Omental fat pad (tissue), 4 donors: ENCODE results near the gene EPHB2. TPM values are rescaled to one million over a fixed set of nuclear protein-coding genes. Genes with fewer than 3 reads are reported as not detected.

Experiments
- ATAC-seq: fragments of 150-250 bp; one replicate; pipeline ENCODE4 v1.9.1; 2016; ENCODE audit warnings: mild to moderate bottlenecking, moderate library complexity; ENCODE audit not compliant: low FRiP score
- DNase-seq: peaks from one replicate; pipeline ENCODE4 v3.0.0-alpha.2; 2019; ENCODE audit warnings: low spot score
- CTCF ChIP-seq, 3 donors: fragments of 450-650 bp; IDR thresholded peaks; one replicate each; pipeline ENCODE4 v1.5.1; 2016 to 2017; ENCODE audit warnings: antibody characterized with exemption in 3 of 3, mild to moderate bottlenecking in 3 of 3, moderate library complexity in 2 of 3
- total RNA-seq, 4 donors: library from RNA; depleted of rRNA; stranded (reverse); fragments of >200 nt; gene quantifications; one replicate each; pipeline ENCODE4 v1.1.0, GENCODE V29; 2016

Gene EPHB2
- total RNA-seq, 4 donors from 2014 or later, result 3.5 to 5.5 (median 4.7) TPM

DNA sequence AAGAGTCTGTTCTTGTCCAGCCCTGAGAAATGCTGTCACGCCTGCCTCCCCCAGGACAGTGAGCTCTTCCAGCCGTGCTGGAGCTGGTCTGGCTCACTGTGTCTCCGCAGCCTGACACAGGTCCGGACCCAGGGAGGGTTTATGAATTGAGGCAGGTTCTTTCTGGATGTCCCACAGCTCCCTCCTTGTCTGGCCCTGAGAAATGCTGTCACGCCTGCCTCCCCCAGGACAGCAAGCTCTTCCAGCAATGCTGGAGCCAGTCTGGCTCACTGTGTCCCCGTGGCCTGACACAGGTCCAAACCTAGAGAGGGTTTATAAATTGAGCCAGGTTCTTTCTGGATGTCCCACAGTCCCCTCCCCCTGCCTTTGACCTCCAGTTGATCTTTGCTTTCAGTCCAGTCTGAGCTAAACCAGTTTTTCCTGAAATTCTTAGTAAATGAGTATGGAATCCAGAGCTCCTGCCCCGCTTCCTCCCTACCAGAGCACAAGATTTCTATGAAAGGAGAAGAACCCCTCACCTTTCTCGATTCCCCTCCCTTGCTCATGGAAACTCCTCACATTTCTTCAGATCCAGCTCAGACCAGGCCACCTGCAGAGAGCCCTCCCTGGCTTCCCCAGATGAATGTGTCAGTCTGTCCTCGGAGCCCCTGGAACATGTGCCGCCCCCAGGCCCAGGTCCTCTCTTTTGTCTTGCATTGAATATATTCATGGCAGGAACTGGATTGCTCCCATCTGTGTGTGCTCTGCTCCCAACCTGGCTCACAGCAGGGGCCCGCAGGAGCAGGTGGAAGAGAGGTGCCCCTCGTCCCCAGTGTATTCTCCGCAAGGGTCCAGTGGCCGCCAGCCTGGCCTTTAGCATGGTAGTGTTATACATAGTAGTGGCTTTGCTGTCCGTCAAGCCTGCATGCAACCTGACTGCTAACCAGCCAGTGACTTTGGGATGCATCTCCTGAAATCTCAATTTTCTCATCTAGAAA, 116.3 kb downstream of the EPHB2 start:
- no peak for TF ChIP-seq CTCF (IDR thresholded peaks at IDR 0.05)
- ATAC-seq, result no peak
- DNase-seq, result no peak

- no peak for DNase-seq
- no peak for TF ChIP-seq CTCF (IDR thresholded peaks at IDR 0.05)
- ATAC-seq, result no peak
Observed at GRCh38 chr1:22827666-22828483, 117.2 kb downstream of the EPHB2 start.

- TF ChIP-seq CTCF (IDR thresholded peaks at IDR 0.05), result no peak
- no peak for DNase-seq
- ATAC-seq, result no peak
Observed at GRCh38 chr1:22828484-22829308, 118.1 kb downstream of the EPHB2 start.

DNA sequence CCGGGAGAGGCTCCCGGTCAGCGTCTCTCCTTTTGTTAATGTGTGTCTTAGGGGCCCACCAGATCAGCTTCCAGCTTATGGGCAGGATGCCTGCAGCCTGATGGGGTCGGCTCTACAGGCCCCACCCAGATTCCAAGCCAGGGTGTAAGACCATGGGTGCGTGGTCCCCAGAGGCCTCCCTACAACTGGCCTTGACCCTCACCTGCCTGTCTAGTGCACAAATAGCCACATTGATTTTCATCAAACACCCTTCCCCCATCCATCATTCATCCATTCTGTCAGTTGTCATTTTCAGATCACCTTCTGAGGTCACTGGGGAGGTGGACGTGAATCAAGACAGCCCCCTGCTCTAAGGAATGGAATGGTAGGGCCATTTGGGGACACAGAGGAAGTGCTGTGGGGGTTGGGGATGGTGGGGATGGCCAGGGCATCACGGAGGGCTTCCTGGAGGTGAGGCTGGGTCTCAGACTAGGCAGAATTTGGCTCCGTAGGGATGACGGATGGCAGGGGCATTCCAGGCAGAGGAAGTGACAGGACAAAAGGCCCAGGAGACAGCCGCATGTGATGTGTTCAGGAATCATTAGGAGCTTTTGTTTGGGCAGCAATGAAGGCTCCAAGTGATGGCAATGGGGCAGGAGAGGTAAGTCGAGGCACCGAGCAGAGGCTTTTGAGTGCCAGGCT, 118.8 kb downstream of the EPHB2 start:
- no peak for TF ChIP-seq CTCF (IDR thresholded peaks at IDR 0.05)
- no peak for ATAC-seq
- DNase-seq, result no peak

DNA sequence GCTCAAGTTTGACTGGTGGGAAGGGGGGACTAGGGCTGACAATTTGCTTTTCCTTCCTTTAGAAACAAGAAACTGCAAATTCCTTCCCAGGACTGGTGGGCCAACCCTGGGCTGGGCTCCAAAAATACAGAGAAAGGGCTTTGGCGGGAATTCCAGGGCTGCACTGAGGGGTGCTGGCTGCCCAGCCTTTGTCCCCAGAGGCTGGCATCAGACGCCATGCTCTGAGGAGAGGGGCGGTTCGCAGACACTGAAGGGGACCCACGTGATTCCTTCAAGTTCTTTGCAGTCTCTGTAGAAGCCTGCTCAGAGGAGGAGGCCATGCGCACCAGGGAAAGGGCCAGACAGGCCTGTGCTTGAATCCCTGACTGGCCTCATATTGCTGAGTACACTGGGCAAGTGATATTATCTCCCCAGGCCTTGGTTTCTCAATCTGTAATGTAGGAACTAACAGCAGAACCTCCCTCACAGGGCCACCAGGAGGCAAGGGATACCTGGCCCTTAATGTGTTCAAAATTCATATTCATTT, 119.5 kb downstream of the EPHB2 start:
- no peak for TF ChIP-seq CTCF (IDR thresholded peaks at IDR 0.05)
- ATAC-seq (no peak), DNase-seq (no peak)
